NCI-H146 treated with DMSO at 0.1 percent for 48 hours (cell line): ENCODE results near the gene MLEC.
"Not testable (repeated sequence)": the region's sequence is repeated elsewhere in the genome, so short reads cannot be mapped to it uniquely, and the experiment has no call there.

Experiments
- DNase-seq: peaks from one replicate; lab custom pipeline; 2025; ENCODE audit not compliant: unreplicated experiment; lab: John Stamatoyannopoulos, UW

Gene MLEC

DNA sequence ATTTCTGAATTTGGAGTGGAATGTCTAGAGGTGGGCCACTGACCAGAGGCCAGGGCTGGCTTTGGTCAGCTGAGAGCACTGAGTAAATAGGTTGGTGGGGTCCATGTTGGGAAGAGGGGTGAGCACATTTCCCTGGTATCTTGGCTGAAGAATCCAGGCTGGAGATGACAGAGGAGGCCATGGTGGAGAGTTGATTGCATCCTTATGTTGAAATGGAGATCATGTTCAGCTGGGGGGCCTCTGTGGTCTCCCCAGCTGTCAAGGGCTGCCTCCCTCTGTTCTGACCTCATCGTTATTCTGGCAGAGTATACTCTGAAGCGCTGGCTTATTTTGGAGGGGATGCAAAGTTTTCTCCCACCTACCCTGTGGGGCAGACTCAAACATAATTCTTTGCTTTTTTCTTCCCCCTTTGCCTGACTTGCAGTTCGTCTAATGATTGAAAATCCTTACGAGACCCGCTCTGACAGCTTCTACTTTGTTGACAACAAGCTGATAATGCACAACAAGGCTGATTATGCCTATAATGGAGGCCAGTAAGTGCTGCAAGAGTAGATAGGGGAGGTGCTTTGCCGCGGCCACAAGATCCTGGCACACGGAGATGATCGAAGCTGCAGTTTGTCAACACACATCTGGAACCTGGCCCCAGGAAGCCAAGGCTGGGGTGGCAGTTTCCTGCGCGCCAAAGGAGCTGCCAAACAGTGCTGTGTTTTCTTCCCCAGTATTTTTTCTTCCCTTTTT is 32.7 kb downstream of the MLEC start:
- DNase-seq, result no peak

DNA sequence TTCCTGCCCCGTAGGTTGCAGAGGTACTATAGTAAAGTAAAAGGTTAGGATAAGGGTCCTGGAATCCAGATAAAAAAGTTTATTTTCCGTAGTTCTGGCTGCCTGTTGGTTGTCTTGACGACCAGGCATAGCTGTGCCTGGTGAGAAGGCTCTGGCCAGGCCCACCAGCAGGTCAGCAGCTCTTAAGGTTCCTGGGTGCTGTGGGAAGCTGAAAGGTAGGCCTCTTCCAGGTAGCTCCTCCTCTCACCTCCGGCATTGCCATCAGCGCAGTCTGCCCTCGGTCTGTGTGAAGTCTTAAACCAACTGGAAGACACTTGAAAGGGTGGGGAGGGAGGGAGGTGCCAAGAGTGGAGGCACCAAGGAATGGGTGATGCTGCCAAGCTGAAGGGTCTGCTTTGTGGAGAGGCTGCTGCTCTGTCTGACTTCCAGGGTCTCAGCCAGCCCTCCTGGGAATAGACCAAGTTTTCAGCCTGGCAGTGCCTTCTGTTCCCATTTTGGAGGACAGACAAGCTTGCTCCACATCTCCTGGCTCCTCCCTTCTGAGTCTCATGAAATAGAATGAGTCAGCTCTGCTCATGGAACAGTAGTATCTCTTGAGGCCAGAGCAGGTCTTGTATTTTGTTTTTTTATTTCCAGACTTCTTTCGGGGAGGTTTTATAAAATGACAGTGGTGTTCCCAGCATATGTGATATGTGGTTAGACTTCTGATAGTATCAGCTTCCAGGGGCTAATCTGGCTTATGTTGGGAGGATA is 33.5 kb downstream of the MLEC start:
- DNase-seq, result no peak

DNA sequence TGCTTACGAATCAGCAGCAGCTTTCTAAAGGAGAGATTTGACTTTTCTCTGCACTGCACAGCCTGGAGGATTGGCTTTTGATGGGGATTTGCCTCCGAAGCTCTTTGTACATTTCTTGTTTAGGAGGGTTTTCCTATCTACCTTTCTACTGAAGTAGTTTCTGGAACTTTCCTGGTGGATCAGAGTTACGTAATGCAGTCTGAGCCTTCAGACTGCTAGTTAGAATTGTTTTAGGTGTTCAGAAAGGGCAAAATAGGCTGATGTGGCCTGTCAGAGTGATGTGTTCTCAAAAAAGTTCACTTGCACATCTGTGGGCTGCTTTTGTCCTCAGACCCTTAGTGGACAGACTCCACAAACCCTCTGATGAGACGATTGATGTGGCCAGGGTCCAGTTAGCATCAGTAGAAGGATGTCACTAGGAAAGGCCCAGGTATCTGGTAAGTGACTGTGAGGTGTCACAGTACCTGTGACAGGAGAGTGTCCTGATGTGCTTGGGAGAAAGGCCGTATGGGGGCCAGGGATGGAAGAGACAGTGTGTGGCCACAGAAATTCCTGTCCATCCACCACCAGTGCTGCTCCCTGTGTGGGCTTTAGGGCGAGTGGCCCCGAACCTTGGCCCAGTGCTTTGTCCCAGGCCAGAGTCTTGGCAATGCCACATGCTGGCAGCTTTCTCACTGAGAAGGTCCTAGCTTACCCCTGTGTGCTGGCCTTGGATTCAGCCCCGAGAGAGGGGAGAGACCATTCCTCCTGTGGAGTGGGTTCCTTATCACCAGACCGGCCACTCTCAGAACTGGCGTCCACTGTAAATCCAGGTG is 34.2 kb downstream of the MLEC start:
- DNase-seq, result no peak

DNA sequence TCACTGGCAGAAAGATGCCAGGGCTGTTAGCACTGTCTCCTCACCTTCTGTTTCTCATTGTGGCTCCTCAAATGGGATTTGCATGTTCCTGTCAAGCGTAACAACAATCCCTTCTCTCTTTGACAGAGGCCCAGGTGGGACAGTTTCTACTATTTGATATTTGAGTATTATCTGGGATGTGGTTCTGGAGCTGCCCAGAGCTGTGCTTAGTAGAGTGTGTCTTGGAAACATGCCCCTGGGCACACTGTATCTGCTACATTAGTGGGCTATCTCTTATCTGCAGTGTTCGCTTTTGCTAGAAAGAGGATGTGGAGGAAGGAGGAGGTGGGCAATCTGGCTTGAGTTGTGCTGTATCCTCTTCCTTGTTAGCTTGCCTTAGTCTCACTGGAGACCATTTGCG is 34.9 kb downstream of the MLEC start:
- no peak for DNase-seq

DNA sequence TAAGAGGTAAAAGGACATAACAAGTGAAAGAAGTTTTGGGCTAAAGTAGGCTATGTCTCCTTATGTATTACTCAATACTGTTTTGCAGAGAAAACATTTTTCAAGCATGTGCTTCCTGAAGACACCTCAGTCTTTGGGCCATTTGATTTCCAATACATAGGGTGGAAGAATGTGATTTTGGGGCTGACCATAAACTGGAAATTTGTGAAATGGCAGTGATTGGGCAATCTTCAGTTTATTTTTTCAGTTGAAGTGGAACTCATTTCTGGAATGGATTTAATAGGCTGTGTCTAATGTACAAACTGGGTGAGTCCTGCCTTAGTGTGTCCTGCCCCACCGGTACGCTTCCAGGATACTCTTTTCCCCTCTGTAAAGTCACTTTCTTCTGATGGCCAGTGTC is 35.8 kb downstream of the MLEC start:
- DNase-seq, result no peak

DNA sequence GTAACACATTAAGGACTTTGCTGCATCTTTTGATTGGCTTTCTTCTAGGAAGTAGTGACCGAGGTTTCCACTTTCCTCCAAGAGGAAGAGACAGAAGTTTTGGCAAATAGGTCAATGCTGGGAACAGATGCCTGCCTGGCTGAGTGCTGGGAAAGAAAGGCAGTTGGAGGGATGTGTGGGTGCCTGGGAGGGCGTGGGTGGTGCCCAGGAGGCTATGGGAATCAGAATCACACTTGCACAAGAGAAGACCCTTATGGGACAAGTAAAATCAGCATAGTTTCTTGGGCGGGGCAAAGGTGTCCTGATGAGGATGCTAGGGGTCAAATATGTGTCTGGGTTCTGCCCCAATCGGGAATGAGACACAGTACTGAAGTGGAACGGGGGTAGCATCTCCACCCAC is 37.8 kb downstream of the MLEC start:
- no peak for DNase-seq

DNA sequence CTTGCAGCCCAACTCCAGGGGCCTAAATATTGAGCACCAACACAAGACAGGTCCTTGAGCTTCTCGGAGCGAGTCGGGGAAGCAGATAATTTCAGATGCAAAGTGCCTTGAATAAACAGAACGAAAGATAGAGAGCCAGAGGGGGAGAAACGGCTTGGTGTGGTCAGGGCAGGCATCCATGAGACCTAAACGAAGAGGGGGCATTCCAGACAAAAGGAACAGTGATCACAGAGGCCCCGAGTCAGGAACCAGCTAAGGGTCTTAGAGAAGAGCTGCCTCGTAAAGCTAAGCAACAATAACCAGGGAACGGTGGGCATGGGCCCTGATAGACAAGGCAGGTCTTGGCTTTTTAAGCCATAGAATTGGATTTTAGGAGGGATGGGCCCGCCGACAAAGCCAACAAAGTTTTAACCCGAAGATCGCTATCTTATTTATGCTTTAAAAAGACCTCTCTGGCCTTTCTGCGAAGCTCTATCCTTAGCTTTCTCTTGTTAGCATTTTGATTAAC is 38.3 kb downstream of the MLEC start:
- DNase-seq, result no peak

DNA sequence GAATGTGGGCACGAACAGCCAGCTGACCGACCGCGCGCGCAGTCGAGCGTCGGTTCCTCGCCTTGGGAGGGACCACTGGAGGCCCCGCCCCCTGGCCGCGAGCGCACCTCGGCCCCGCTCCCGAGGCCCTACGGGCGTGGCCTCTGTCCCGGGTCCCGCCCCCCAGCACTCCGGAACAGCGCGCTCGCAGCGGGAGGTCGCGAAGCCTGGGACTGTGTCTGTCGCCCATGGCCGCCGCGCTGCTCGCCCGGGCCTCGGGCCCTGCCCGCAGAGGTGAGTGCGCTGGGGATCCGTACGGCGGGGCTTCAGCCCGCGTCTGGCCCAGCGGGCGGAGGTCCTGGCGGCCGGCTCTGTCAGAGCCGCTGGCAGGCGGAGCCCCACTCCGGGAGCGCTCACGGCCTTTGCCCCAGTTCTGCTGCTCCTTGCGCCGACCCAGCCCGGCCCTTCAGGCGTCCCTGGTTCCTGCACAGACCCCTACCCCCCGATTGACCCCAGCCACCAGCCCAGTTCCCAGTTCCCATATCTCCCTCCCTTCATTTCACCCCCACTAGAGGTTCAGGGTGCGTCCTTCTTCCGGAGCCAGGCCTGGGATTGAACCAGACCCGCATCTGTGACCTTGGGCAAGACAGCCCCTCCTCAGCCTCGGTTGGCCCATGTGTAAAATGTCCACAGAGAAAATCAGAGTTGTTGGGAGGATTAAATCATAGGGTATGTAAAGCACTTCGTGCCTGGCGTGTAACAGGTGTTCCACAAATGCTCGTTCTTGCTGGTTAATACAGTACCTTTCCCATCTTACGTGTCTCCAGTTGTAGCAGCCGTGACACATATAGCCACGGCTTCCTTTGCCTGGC is 38.9 kb downstream of the MLEC start, which contains the start of gene ACADS:
ACADS (plus strand) TSS at position 168 of the 851 bp plus-strand sequence; CDS start at position 228, 60 bp downstream.
- peak; percentile 73 for DNase-seq

DNA sequence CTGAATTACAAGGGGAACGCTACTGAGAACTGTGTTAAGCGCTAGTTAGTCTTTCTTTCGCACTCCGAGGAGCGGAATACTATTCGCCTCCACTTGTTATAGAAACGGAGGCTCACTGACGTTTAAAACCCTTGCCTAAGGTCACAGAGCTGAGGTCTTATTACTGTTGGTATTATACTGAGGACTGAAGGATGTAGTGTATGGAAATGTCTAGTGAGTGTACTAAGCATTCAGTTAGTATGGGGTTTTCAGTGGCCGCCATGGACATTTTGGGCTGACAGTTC is 39.5 kb downstream of the MLEC start:
- DNase-seq, result no peak

DNA sequence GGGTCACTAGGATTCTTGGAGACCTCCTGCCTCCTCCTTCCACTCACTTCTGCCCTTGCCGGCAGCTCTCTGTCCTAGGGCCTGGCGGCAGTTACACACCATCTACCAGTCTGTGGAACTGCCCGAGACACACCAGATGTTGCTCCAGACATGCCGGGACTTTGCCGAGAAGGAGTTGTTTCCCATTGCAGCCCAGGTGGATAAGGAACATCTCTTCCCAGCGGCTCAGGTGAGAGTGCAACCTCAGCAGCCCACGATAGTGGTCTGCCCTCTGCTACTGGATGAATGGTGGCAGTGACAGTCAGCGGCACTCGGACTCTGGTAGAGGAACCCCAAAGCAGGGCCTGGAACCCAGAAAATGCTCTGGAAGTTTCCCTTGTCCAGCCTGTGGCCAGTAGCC is 40.0 kb downstream of the MLEC start:
- no peak for DNase-seq

DNA sequence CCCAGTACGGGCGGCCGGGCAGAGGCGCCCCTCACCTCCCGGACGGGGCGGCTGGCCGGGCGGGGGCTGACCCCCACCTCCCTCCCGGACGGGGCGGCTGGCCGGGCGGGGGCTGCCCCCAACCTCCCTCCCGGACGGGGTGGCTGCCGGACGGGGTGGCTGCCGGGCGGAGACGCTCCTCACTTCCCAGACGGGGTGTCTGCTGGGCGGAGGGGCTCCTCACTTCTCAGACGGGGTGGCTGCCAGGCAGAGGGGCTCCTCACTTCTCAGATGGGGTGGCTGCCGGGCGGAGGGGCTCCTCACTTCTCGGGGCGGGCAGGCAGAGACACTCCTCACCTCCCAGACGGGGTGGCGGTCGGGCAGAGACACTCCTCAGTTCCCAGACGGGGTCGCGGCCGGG is 45.2 kb downstream of the MLEC start:
- DNase-seq, result not testable (repeated sequence)

DNA sequence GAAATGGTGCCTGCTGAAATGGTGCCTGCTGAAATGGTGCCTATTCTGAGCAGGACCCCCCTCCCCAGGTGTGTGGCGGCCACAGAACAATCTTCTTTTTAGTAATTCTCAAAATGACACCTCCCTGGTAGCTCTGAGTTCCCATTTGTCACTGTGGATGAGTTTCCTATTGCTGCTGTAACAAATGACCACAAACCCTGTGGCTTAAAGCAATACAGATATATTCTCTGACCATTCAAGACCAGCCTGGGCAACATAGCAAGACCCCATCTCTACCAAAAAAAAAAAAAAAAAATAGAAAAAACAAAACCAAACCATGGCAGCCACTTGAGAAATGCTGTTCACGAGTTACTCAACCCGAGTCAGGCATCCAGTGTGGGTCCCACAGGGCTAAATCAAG is 46.6 kb downstream of the MLEC start:
- no peak for DNase-seq

DNA sequence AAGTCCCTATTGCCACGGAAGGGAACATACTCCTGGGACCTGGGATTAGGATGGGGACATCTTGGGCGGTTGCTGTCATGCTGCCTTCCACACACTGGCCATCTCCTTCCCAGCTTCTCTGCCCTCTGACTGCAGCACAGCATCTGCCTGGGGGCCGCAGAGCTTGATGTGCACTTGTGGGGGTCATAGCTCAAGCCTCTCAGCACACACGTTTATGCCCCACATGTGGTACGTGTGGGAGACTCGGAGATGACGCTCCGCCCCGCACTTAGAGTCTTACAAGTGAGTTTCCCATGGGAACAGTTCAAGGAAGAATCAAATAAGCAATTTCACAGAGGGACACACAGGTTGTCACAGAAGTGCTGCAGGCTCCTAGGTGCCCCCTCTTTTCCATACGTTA is 47.3 kb downstream of the MLEC start:
- no peak for DNase-seq

DNA sequence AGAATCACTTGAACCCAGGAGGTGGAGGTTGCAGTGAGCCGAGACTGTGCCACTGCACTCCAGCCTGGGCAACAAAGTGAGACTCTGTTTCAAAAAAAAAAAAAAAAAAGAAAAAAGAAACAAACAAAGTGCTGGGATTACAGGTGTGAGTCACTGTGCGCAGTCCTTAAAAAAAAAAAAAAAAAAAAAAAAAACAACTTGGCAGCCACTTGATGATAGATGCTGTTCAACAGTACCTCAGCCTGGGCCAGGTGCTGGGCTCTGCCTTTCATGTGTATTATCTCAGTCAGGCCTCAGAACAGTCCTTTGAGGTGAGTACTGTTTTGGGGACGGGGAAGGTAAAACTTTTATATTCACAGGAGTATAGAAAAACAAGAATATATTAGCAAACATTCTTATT is 48.2 kb downstream of the MLEC start:
- DNase-seq, result no peak

DNA sequence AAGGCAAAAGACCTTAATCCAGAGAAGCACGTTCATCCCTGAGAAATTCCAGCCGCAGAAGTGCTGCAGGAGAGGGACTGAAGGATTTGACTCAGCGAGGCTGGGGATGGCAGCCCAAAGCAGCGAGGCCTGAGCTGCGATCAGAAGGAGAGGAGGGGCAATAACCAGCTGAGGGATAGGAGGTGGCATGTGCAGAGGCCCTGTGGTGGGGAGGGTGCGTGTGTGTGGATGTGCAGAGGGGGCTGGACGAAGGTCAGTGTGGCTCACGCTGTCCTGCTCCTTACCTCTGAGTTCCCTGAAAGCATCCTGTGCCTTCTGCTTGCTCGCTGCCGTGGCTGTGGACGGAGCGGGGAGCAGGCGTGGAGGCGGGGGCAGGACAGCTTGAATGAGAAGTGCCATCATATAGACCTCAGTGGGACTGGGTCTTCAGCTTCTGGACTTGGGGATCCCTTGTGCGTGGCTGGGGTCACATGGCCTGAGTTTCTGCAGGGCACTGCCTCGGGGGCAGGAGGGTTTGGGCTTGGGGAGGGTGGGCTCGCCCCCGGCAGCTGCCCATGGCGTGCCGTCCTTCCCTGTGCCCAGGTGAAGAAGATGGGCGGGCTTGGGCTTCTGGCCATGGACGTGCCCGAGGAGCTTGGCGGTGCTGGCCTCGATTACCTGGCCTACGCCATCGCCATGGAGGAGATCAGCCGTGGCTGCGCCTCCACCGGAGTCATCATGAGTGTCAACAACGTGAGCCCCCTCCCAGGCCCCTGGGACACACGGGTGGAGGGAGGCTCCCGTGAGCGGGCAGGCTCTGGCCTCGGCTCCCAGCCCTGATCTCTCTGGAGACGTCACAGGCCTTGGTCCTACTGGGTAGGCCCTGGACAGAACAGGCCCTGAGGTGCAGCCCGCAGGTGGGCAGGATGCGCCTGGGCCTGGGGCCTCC is 49.7 kb downstream of the MLEC start:
- no peak for DNase-seq

DNA sequence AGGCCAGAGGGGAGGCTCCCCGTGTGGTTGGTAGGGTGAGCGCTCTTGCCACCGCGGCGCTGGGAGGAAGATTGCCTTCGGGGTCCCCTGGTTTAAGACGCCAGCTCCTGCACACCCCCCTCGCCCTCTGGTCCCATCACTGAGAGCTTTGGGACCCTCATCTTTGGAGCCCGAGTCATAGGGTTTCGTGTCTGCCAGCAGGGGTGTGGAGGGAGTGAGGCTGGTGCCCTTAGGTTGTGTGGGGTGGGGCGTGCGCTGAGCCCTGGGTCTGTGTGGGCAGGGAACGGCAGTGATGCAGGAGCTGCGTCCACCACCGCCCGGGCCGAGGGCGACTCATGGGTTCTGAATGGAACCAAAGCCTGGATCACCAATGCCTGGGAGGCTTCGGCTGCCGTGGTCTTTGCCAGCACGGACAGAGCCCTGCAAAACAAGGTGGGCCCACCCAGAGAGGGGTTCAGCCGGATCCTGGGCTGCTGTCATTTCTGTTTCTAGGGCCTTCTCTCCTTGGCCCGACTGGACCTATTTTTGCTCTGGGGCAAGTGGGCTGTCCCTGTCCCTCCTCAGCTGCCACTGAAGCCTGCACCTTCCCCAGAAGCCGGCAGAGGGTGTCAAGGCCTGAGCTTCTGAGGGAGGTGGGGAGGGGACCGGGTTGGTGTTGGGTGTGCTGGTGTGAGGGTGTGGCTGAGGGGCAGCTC is 50.8 kb downstream of the MLEC start:
- no peak for DNase-seq

DNA sequence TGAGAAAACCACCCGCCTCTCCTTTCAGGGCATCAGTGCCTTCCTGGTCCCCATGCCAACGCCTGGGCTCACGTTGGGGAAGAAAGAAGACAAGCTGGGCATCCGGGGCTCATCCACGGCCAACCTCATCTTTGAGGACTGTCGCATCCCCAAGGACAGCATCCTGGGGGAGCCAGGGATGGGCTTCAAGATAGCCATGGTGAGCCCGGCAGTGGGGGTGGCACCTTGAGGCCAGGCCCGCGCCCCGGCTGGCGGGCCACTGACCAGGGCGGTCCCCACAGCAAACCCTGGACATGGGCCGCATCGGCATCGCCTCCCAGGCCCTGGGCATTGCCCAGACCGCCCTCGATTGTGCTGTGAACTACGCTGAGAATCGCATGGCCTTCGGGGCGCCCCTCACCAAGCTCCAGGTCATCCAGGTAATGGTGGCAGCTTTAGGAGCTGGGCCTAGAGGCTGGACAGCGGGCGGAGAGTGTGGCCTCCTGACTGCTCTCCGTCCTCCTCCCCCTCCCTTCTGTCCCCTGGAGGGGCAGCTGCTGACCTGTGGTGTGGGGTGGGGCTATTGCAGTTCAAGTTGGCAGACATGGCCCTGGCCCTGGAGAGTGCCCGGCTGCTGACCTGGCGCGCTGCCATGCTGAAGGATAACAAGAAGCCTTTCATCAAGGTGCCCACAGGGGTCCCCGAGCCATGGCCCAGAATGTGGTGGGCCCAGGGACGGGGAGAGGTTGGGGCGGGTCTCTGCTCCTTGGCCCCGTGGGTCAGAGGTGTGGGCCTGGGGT is 51.5 kb downstream of the MLEC start:
- DNase-seq, result no peak

DNA sequence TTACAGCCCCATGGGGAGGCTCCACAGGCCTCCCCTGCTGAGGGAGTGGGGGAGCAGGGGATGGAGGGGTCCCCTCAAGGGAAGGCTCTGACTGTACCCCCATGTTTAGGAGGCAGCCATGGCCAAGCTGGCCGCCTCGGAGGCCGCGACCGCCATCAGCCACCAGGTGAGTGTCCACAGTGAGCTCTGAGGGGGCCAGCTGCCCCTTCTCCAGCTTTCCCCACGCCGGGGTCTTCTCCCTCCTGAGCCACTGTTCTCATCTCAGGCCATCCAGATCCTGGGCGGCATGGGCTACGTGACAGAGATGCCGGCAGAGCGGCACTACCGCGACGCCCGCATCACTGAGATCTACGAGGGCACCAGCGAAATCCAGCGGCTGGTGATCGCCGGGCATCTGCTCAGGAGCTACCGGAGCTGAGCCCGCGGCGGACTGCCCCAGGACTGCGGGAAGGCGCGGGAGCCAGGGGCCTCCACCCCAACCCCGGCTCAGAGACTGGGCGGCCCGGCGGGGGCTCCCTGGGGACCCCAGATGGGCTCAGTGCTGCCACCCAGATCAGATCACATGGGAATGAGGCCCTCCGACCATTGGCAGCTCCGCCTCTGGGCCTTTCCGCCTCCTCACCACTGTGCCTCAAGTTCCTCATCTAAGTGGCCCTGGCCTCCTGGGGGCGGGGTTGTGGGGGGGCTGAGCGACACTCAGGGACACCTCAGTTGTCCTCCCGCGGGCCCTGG is 52.2 kb downstream of the MLEC start:
- no peak for DNase-seq
